ENCODE measurements around the gene TAMALIN. TPM values are rescaled to one million over a fixed set of nuclear protein-coding genes. Genes with fewer than 3 reads are reported as not detected.

Gene TAMALIN
- total RNA-seq, 4 donors from 2014 or later = 9.8 to 20.8 (median 14.5) TPM

DNA sequence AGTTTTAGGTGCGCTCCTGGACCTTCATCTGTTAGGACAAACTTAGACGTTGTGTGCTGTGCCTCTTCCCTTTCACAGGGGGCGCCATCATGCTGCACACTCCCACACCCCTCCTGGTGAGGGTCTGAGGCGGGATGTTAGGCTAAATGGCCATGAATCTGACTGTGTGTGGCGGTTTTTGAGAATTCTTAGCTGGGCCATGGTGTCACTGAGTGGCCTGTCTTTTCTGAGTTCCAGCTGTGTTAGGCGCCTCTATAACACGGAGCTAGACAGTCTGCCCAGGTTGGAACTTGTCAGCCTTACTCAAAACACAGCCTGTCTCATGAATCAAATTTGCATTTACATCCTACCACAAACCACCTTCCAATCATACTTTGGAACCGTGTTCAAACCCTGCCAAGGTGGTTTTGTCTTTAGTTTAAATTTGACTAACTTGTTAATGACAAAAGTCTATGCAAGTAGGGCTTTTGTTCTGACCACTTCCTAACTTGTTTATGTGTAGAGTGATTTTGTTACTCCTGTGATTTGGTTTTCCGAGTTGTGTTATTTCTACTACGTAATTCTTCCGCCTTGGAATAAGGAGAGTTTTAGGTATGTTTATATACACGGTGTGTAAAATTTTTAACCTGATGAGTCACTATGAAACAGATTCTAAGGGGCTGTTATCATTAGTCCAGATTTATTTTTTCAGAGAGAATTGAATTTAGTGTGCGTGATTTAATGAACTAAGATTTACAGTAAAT lies 35.7 kb upstream of the TAMALIN start:
- Histone ChIP-seq H3K27me3 (no peaks in the 10 kb centered on the region), H3K4me1 (peaks cover 28 to 45% of the 10 kb centered on the region in 2 donors), H3K4me3 (replicated peaks in 1 of 3) (no peak overlapping the region), H3K36me3 (peaks cover 4 to 6% of the 10 kb centered on the region in 2 donors), H3K9me3 (no peaks in the 10 kb centered on the region), H3K27ac (no peak overlapping the region)
- TF ChIP-seq, protein P1, sequence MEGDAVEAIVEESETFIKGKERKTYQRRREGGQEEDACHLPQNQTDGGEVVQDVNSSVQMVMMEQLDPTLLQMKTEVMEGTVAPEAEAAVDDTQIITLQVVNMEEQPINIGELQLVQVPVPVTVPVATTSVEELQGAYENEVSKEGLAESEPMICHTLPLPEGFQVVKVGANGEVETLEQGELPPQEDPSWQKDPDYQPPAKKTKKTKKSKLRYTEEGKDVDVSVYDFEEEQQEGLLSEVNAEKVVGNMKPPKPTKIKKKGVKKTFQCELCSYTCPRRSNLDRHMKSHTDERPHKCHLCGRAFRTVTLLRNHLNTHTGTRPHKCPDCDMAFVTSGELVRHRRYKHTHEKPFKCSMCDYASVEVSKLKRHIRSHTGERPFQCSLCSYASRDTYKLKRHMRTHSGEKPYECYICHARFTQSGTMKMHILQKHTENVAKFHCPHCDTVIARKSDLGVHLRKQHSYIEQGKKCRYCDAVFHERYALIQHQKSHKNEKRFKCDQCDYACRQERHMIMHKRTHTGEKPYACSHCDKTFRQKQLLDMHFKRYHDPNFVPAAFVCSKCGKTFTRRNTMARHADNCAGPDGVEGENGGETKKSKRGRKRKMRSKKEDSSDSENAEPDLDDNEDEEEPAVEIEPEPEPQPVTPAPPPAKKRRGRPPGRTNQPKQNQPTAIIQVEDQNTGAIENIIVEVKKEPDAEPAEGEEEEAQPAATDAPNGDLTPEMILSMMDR (IDR thresholded peaks at IDR 0.05) = peak in 2 of 6 experiments; percentile 9 to 39
- no peak for TF ChIP-seq POLR2A (IDR thresholded peaks at IDR 0.05)
- no peak for DNase-seq
- intact Hi-C loops (cut with DNase I) = no loop called here
- WGBS, 2 donors = 77 to 85% methylated on average over 13 of the region's 13 CpGs

DNA sequence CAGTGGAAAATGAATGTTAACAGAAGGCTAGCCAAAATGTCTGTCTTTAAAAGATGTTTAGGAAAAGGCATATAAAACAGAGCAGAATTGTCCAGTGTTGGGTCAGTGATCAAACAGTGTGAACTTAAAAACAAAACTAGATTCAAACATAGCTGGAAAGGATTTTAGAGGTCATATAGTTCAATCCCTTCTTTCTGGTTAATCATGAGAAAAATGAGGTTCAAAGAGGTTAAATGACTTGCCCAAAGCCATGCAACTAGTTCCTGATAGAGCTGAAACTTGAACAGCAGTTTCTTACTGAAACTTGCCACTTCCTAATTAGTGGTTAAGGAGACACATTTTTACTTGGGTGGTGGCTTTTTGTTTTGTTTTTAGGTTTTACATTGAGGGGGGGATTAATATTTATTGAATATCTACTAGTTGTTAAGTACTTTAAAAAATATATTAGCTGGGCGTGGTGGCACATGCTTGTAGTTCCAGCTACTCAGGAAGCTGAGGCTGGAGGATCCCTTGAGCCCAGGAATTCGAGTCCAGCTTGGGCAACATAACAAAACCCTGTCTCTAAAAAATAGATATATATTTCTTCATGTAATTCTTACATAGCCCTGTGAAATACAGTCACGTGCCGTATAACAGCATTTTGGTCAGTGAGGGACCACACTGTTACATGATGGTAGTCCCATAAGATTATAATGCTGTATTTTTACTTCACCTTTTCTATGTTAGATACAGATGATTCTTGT lies 34.9 kb upstream of the TAMALIN start:
- TF ChIP-seq, protein P1 (IDR thresholded peaks at IDR 0.05) = no peak
- TF ChIP-seq POLR2A (IDR thresholded peaks at IDR 0.05) = no peak
- Histone ChIP-seq H3K9me3 (no peaks in the 10 kb centered on the region), H3K4me1 (peaks cover 30 to 45% of the 10 kb centered on the region in 2 donors), H3K4me3 (replicated peaks in 1 of 3) (no peak overlapping the region), H3K27me3 (no peaks in the 10 kb centered on the region), H3K36me3 (peaks cover 4 to 14% of the 10 kb centered on the region in 2 donors), H3K27ac (no peak overlapping the region)
- no peak for DNase-seq
- 67 to 77% methylated on average over 4 of the region's 4 CpGs for WGBS, 2 donors
- intact Hi-C loops (cut with DNase I) = no loop called here

DNA sequence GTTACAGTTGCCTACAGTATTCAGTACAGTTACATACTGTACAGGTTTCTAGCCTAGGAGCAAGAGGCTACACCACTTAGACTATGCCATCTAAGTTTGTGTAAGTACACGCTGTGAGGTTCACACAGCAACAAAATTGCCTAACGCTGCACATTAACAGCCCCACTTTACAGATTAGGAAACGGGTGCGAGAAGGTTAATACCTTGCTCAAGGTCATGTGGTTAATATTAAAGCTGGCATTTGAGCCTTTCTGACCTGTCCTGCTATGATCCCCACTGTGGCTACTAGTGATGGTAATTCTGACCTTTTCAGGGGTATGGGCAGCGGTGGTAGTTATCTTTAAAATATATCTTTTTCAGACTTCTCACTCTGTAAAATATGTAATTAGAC lies 34.3 kb upstream of the TAMALIN start:
- H3K27ac ChIP-seq = no peak overlapping the region
- H3K27me3 ChIP-seq = no peaks in the 10 kb centered on the region
- H3K4me1 ChIP-seq = peaks cover 34 to 45% of the 10 kb centered on the region in 2 donors

DNA sequence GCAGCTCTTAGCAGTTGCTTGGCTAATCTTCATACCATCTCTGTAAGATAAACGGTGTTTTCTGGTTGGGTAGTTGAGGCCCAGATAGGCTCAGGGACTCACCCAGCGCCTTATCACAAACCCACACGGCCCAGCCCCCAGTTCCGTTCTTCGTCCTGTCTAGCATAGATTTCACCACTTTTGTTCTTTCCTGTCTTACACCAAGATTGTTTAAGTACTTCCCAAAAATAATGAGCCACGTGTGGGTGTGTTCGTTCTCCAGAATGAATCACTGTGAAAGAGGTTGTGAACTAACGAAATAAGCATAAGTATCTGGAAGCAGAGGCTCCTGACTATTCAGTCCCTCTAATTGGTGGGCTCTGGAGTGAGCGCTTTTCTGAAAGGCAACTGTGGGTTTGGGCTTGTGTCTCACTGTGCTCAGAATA lies 33.9 kb upstream of the TAMALIN start:
- peak in 1 of 2 donors; percentile 20 for DNase-seq
- H3K27me3 ChIP-seq = no peaks in the 10 kb centered on the region
- intact Hi-C loops (cut with DNase I) = no loop called here
- 64 to 68% methylated on average over 9 of the region's 9 CpGs for WGBS, 2 donors
- peaks cover 35 to 47% of the 10 kb centered on the region in 2 donors for H3K4me1 ChIP-seq
- no peak overlapping the region for H3K4me3 ChIP-seq (replicated peaks in 1 of 3)
- no peaks in the 10 kb centered on the region for H3K9me3 ChIP-seq
- peak overlapping the region in 1 of 3 donors; percentile 37 for H3K27ac ChIP-seq
- TF ChIP-seq, protein P1 (IDR thresholded peaks at IDR 0.05) = no peak
- TF ChIP-seq POLR2A (IDR thresholded peaks at IDR 0.05) = no peak
- peaks cover 4 to 15% of the 10 kb centered on the region in 2 donors for H3K36me3 ChIP-seq

More for the DNA sequence above, 34.3 kb upstream of the TAMALIN start:
- H3K9me3 ChIP-seq = no peaks in the 10 kb centered on the region
- no peak for TF ChIP-seq POLR2A (IDR thresholded peaks at IDR 0.05)
- TF ChIP-seq, protein P1 (IDR thresholded peaks at IDR 0.05) = no peak
- DNase-seq = no peak
- 81 to 91% methylated on average over 5 of the region's 5 CpGs for whole genome bisulfite sequencing, 2 donors
- H3K36me3 ChIP-seq = peaks cover 4 to 15% of the 10 kb centered on the region in 2 donors
- no peak overlapping the region for H3K4me3 ChIP-seq (replicated peaks in 1 of 3)
- intact Hi-C loops (cut with DNase I) = no loop called here

DNA sequence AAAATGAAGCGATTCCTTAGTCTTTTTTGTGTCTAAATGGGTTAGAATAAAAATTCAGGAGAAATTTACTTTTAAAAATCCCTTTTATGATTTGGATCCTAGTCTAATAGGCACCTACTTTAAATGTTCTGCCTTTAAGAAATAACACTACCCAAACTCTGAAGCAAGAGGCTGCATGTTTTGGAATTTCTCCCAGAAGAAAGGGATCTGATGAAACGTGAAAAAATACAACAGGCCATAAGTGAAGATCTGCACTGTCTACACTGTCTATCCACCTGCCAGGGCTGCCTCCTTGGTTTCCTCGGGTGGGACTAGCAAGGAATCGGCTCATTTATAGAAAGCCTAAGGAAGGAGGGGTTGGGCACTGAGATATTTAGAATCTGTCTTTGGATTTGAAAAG lies 33.2 kb upstream of the TAMALIN start:
- Histone ChIP-seq H3K27me3 (no peaks in the 10 kb centered on the region), H3K4me1 (peaks cover 38 to 53% of the 10 kb centered on the region in 2 donors), H3K27ac (peak overlapping the region in 2 of 3 donors; percentile 8 to 37), H3K4me3 (replicated peaks in 1 of 3) (no peak overlapping the region), H3K36me3 (peaks cover 4 to 15% of the 10 kb centered on the region in 2 donors), H3K9me3 (no peaks in the 10 kb centered on the region)
- DNase-seq = no peak
- intact Hi-C loops (cut with DNase I) = no loop called here
- TF ChIP-seq, protein P1 (IDR thresholded peaks at IDR 0.05) = no peak
- TF ChIP-seq POLR2A (IDR thresholded peaks at IDR 0.05) = no peak
- 60 to 63% methylated on average over 4 of the region's 4 CpGs for WGBS, 2 donors

Data from thyroid gland (tissue), 4 donors.